ENCODE results near the gene RHEX.

Gene RHEX

DNA sequence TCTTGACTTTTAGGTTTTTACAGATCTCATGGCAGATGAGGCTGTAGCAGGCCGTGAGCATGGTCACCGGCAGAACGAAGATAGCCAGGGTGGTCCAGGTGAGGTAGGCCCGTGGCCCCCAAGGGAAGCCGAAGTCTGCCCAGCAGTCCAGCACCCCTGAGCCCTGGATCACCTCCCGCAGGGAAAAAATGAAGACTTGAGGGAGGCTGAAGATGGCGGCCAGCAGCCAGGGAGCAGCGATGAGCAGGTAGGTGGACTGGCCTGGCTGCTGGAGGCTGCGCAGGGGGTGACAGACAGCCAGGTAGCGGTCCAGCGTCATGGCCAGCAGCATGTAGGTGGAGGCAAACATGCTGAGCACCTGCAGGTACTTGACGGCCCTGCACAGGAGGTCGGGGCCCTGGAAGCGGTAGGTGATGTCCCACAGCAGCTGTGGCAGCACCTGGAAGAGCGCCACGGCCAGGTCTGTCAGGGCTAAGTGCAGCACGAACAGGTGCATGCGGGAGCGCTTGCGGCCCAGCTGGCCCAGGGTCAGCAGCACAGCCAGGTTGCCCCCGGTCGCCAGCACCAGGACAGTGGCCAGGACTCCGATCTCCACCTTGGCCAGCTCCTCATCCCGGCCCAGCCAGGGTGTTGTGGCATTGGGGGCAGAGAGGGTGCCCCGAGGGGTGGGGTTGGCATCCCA lies 63.4 kb downstream of the RHEX start:
- no peak for DNase-seq (ENCODE audit: low read depth in 2 of 2)

DNA sequence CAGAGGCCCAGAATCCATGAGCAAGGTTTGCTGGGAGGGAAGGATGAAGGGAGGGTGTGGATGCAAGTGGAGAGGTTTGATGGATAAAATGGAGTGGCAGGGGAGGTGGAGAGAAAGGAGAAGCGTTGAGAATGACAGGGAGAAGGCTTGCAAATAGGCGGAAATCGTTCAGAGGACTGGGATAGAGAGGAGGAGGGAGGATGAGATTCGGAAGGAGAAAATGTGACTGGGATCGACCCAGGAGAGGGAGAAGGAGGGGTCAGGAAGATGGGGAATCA lies 63.8 kb downstream of the RHEX start:
- no peak for DNase-seq (ENCODE audit: low read depth in 2 of 2)

GRCh38 chr1:206117151-206117948 lies 64.4 kb downstream of the RHEX start, which contains the start of gene AVPR1B:
AVPR1B (minus strand) TSS chr1:206117388; CDS start chr1:206116890, 498 bp downstream.
- DNase-seq (ENCODE audit: low read depth in 2 of 2): peak in 1 of 2 donors; percentile 8

DNA sequence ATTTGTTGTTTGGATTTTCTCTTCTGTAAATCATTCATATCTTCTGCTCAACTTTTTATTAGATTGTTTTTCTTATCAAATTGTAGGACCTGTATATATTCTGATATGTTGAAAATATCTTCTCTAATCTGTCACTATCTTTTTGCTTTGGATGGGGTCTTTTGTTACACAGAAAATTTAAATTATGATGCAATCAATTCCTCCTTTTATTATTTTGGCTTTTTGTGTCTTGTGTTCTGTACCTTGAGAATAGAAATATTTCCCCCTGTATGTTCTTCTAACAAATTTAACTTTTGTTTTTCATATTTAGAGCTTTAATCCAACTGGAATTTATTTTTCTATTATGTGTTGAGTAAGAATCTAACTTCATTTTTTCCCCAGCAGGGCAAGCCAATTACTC lies 67.4 kb downstream of the RHEX start:
- no peak for DNase-seq (ENCODE audit: low read depth in 2 of 2)

GRCh38 chr1:206121269-206121668 lies 68.3 kb downstream of the RHEX start:
- no peak for DNase-seq (ENCODE audit: low read depth in 2 of 2)

GRCh38 chr1:206122686-206123085 lies 69.7 kb downstream of the RHEX start:
- DNase-seq (ENCODE audit: low read depth in 2 of 2): no peak

DNA sequence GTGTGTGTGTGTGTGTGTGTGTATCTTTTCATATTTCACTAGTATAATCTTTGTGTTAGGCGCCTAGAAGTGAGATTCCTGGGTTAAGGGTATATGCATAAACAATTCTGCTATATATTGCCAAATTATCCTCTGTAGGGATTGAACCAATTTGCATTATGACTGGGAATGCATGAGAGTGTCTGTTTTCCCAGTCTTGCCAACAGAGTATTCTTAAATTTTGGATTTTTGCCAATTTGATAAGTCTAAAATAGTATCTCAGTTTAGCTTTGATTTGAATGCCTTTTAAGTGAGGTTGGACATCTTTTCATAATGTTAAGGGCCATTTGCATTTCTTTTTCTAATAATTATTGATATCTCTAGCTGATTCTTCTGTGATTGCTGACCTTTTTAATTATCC lies 72.4 kb downstream of the RHEX start:
- DNase-seq (ENCODE audit: low read depth in 2 of 2): no peak

- DNase-seq (ENCODE audit: low read depth in 2 of 2): no peak
Measured at GRCh38 chr1:206127336-206127735, 74.4 kb downstream of the RHEX start.

GRCh38 chr1:206128196-206128595 lies 75.2 kb downstream of the RHEX start:
- no peak for DNase-seq (ENCODE audit: low read depth in 2 of 2)

DNA sequence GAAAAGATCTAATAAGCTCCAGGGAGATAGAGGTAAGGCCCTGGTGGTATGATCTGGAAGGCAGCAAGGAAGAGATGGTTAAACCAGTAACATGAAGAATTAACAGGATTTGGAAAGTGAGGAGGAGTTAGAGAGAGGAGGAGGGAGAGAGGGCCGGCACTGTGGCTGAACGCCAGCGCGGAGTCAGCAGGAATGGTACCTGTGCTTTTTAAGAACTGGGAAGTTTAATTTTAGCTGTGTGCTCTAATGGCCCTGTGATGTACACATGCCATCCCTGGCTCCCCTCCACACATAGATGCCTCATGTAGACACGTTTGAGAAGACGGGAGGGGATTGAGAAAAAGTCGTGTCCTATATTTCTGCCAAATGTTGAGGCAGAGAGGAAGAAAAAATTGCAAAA lies 78.1 kb downstream of the RHEX start:
- DNase-seq (ENCODE audit: low read depth in 2 of 2): no peak

DNA sequence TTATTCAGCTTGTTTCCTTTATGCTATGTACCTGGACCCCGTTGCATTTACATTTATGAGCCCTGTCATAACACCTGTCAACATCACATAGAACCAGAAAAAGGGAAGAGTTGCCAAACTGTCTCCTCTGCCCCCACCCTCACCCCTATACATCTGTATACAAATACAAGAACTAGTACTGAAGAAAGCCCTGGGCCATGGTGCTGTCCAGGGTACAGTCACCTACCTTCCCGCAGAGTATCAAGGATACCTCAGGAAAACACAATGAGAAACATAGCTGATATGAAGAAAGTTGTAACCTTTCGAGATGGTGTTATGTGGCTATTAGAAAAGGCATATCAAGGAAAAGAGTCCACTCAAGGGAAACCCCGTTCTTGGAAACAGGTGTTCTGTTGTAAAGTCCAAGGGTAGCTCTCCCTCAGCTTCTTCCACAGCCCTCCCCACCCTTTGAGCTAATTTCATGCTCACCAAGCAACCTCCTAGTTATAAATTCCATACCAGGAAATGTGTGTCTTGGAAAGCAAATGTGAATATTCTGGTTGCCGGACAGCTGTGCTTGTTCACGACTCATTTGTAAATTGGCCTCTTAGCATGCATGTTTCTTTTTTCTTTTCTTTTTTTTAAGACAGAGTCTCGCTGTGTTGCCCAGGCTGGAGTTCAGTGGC lies 80.9 kb downstream of the RHEX start:
- DNase-seq (ENCODE audit: low read depth in 2 of 2): no peak

- DNase-seq (ENCODE audit: low read depth in 2 of 2): no peak
Measured at GRCh38 chr1:206135248-206135647, 82.3 kb downstream of the RHEX start.

DNA sequence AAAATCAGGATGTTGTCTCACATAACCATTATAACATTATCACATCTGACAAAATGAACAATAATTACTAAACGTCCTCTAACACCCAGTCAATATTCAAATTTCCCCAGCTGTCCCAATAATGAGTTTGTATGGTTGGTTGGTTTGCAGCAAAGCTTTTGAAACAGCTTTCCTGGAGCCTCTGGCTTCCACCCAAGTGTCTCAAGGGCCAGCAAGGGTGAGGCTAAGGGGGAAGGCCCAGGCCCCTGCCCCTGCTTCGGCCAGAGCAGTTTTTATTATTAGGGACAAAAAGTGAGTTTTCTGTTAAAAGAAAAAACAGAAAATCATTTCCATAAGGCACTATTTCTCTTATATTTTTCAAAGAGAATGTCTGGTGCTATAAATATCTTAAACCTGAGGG lies 83.3 kb downstream of the RHEX start:
- DNase-seq (ENCODE audit: low read depth in 2 of 2): no peak

DNA sequence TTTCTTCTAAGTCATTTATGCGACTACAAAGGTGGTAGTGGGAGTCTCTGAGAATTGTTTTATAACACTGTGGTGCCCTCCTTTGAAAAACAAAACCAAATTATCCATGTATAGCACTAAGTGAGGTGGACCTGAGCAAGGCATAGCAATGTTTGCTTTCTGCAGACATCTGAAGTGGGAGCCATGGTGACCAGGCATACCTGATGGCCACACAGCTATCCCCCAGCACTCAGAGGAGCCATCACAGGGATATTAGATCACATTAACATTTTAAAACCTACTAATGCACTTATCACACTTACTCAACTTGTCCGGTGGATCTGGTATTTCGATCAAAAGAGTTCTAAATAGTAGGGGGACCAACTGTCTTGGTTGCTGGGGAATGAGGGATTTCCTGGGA lies 89.0 kb downstream of the RHEX start:
- no peak for DNase-seq (ENCODE audit: low read depth in 2 of 2)

GRCh38 chr1:206142770-206143169 lies 89.8 kb downstream of the RHEX start:
- no peak for DNase-seq (ENCODE audit: low read depth in 2 of 2)

- DNase-seq (ENCODE audit: low read depth in 2 of 2): no peak
Measured at GRCh38 chr1:206143537-206144172, 90.7 kb downstream of the RHEX start.

GRCh38 chr1:206144605-206145004 lies 91.6 kb downstream of the RHEX start:
- DNase-seq (ENCODE audit: low read depth in 2 of 2): no peak

DNA sequence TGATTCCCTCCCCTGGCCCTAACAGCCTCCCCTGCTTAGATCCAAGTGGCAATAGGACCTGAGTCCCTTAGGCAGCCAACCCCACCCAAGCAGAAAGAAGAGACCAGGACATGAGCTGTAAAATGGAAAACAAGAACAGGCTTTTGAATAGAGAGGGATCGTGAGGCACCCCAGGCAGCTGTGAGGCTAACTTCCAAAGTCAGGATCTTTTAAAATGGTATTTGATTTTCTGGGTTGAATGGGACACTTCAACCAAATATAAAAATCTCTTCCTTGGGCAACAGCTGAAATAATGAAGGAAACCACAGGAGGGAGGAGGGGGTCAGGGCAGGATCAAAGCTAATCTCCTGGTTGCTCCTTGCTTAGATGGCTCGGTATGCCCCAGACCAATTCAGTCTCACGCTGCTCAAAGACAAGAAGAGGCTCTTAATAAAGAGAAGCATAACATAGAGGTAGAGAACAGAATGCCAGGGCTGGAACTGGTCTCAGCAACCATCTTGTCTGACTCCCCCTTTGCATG lies 92.9 kb downstream of the RHEX start:
- no peak for DNase-seq (ENCODE audit: low read depth in 2 of 2)
